CD4-positive, alpha-beta T cell treated with Interferon alpha-2 for 1 hour (primary cell): ENCODE results near the gene RNPC3.
"Not testable (repeated sequence)": the region's sequence is repeated elsewhere in the genome, so short reads cannot be mapped to it uniquely, and the experiment has no call there.

ENCODE experiments used
- DNase-seq, 2 donors: peaks; one replicate each; pipeline ENCODE4 v3.0.0-alpha.2; 2020 to 2022

Gene RNPC3

DNA sequence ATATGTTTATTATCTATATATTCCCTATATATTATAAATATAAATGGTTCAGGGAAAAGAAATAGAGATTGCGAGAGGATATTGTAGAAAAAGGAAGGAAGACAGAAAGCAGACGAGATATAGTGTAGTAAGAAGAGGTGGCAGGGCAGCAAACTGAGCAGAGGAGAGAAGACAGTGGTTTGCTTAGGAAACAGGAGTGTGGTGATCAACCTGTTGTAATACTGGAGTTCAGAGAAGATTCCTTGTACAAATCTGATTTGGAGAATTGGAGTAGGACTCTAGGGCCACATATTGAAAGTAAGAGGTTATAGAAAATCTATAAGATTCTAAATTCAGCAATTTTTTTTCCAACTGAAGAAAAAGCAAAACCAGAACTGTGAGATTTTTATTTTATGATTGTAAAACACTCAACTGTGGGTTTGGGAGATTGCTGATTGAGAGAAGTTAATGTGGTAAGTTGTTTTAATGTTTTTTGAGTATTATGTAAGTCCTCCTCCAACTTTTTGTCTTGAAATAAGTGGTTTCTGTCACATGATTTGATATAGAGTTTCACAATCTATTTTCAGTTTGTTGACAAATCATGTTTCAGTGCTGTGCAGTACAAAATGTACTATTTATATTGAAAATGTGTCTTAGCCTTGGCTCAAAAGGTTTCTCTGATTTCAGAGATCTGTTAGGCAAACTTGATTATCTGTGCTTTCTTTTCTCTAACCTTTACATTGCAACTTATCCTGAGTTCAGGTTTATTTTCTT lies 36.3 kb downstream of the RNPC3 start:
- DNase-seq, result no peak

DNA sequence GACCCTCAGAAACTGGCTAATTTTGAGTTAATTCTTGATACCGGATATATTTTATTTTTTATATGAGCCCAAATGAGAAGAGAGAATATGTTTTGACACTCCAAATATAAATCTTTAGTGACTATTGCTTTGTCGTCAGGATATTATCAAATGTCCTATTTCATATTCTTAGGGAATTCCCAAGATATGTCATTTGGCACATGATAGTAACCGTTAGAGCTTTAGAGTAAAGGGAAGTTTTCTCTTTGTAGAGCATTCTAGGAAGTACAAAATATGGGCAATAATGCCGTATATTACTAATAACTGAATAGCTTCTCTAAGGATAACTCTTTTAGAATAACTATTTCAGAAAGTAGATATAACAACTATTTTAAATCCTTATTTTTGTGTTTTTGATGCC lies 37.6 kb downstream of the RNPC3 start:
- no peak for DNase-seq

DNA sequence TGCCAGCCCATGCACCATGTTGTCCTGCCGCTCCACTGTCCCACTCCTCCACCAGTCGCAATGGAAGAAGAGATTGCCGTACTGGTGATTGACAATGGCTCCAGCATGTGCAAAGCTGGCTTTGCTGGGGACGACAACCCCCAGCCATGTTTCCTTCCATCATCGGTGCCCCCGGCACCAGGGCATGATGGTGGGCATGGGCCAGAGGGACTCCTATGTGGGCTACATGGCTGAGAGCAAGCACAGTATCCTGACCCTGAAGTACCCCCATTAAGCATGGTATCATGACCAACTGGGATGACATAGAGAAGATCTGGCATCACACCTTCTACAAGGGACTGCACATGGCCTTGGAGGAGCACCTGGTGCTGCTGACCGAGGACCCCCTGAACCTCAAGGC lies 44.0 kb downstream of the RNPC3 start:
- no peak for DNase-seq

DNA sequence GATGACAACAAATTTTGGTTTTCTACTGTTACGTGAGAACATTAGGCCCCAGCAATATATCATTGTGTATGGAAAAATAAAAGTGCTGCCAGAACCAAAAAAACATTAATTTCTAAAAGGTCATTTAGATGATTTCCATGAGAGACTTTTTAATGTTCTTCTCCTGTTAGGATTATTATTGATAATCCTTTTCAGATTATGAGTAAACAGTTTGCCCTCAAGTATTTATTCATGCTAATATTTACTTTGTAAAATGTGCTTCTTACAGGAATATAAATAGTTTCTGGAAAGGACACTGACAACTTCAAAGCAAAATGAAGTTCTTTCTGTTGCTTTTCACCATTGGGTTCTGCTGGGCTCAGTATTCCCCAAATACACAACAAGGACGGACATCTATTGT lies 45.8 kb downstream of the RNPC3 start, which contains the start of gene AMY2B:
AMY2B (plus strand) TSS at position 301 of the 400 bp plus-strand sequence; CDS start at position 315, 14 bp downstream.
- not testable (repeated sequence) for DNase-seq

DNA sequence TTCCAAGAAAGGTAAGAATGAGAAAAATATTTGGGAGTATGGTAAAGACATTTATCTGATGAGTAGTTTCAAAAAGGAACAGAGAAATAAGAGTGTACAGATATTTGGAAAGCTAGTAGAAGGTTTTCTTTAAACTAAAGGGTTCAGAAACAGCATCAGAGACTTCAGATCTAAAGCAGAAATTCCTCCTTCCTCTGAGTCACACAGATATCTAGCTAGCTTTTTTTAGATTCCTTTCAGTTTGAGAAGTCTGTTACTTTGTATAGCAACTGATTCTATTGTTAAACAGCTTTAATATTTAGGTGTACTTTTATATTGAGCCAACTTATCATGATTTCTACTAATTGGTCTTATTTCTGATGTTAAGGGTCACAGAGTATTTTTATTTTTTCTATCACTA lies 50.6 kb downstream of the RNPC3 start:
- no peak for DNase-seq

DNA sequence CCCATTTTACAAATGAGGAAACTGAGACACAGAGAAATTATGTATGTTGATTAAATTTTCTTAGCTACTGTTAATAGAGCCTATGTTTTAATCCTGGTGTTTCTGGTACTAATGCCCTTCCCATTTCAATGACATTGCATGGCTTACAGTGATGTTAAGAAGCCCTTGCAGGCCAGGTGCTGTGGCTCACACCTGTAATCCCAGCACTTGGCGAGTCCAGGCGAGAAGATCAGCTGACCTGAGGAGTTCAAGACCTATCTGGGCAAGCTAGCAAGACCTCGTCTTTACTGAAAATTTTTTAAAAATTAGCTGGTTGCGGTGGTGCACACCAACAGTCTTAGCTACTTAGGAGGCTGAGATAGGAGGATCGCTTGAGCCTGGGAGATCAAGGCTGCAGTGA lies 51.3 kb downstream of the RNPC3 start:
- DNase-seq, result not testable (repeated sequence)

DNA sequence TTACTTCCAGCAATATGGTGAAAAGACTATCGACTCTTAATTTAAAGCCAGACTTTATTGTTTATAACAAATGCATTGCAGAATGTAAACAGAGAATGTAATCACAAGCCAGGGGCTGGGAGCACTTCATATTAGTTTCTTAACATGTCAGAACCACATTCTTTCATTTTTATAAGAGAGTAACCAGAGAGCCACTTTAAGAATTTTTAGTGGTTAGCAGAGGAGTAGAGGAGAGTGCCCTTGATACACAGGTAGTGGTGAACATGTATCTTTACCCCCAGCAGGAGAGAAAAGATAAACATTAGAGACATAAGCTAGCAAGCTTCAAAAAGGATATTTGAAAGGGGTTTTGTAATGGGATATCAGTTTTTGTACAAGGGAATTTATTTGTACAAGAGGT lies 57.0 kb downstream of the RNPC3 start:
- no peak for DNase-seq

DNA sequence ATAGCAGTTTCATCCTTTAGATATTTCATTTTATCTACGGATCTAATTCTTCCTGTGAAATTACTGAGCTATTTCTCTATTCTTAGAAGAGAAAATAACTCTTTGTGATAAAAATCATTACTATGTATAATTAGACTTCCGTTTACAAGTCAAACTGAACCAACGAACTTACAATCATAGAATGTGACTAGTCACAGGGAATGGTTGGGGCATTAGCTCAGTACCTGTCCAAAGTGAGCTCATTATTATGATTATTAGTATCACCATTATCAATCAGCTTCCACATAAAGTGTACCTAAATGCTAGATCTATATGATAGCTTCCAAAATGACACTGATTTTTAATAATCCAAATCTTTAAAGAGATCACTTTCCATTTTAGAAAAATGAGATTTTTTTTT lies 58.4 kb downstream of the RNPC3 start:
- no peak for DNase-seq

DNA sequence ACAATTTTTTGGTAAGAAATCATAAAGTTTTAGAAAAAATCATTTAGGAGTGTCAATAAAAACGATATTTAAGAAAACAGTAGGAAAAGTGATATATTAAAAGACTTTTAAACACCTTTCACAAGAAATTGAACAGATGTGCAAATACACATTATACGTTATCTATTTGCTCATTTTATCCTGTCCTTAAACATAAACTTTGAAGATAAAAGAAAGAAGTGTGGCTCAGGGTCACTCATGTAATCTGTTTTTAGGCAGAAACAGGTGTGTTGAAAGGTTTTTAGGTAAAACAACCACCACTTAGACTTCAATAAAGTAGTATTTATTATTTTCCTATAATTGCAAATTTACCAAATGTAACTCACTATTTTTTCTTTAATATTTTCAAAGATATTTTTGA lies 59.0 kb downstream of the RNPC3 start:
- no peak for DNase-seq

DNA sequence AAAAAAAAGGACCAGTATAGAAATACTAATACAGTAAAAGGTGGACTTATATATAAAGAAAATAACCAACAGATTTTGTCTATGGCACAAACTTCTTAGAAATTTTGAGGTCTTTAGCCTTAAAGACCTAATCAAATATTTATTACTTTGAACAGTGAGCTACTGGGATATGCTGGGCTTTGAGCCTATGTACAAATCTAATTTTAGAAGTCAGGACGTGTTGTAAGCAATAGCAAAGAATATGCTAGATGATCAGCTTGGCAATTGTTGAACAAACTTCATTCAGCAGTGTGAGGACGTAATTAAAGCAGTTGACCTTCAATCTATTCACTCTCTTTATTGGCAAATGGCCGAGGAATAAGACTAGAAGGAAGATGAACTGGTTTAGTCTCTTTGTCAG lies 77.2 kb downstream of the RNPC3 start:
- not testable (repeated sequence) for DNase-seq
